ENCODE measurements around the gene NFATC1.

The NFATC1 gene

GRCh38 chr18:79534356-79534755, 138.6 kb downstream of the NFATC1 start:
- no peak for DNase-seq (ENCODE audit: low read depth in 2 of 2)

- DNase-seq (ENCODE audit: low read depth in 2 of 2): no peak
Measured at GRCh38 chr18:79537758-79538157, 142.0 kb downstream of the NFATC1 start.

- no peak for DNase-seq (ENCODE audit: low read depth in 2 of 2)
Measured at GRCh38 chr18:79538635-79539034, 142.9 kb downstream of the NFATC1 start.

GRCh38 chr18:79540161-79540903, 144.6 kb downstream of the NFATC1 start:
- no peak for DNase-seq (ENCODE audit: low read depth in 2 of 2)

- DNase-seq (ENCODE audit: low read depth in 2 of 2): no peak
Measured at GRCh38 chr18:79540904-79541282, 145.2 kb downstream of the NFATC1 start.

- DNase-seq (ENCODE audit: low read depth in 2 of 2): no peak
Measured at GRCh38 chr18:79542213-79542612, 146.5 kb downstream of the NFATC1 start.

- no peak for DNase-seq (ENCODE audit: low read depth in 2 of 2)
Measured at GRCh38 chr18:79542876-79543750, 147.4 kb downstream of the NFATC1 start.

GRCh38 chr18:79543861-79544385, 148.2 kb downstream of the NFATC1 start:
- no peak for DNase-seq (ENCODE audit: low read depth in 2 of 2)

- DNase-seq (ENCODE audit: low read depth in 2 of 2): no peak
Measured at GRCh38 chr18:79544386-79544963, 148.7 kb downstream of the NFATC1 start.

- no peak for DNase-seq (ENCODE audit: low read depth in 2 of 2)
Measured at GRCh38 chr18:79545255-79545654, 149.5 kb downstream of the NFATC1 start.

GRCh38 chr18:79545736-79546171, 150.0 kb downstream of the NFATC1 start:
- no peak for DNase-seq (ENCODE audit: low read depth in 2 of 2)

- no peak for DNase-seq (ENCODE audit: low read depth in 2 of 2)
Measured at GRCh38 chr18:79546781-79547272, 151.1 kb downstream of the NFATC1 start.

- no peak for DNase-seq (ENCODE audit: low read depth in 2 of 2)
Measured at GRCh38 chr18:79547413-79548076, 151.8 kb downstream of the NFATC1 start.

GRCh38 chr18:79548077-79548450, 152.3 kb downstream of the NFATC1 start:
- DNase-seq (ENCODE audit: low read depth in 2 of 2): no peak

- no peak for DNase-seq (ENCODE audit: low read depth in 2 of 2)
Measured at GRCh38 chr18:79548621-79548985, 152.9 kb downstream of the NFATC1 start.

GRCh38 chr18:79548986-79549637, 153.4 kb downstream of the NFATC1 start:
- no peak for DNase-seq (ENCODE audit: low read depth in 2 of 2)

GRCh38 chr18:79549638-79550000, 153.9 kb downstream of the NFATC1 start:
- no peak for DNase-seq (ENCODE audit: low read depth in 2 of 2)

GRCh38 chr18:79552140-79552631, 156.5 kb downstream of the NFATC1 start:
- no peak for DNase-seq (ENCODE audit: low read depth in 2 of 2)

- DNase-seq (ENCODE audit: low read depth in 2 of 2): no peak
Measured at GRCh38 chr18:79552696-79553095, 157.0 kb downstream of the NFATC1 start.

GRCh38 chr18:79553154-79553553, 157.4 kb downstream of the NFATC1 start:
- no peak for DNase-seq (ENCODE audit: low read depth in 2 of 2)

GRCh38 chr18:79553696-79554095, 158.0 kb downstream of the NFATC1 start:
- DNase-seq (ENCODE audit: low read depth in 2 of 2): no peak

Data from fibroblast of skin of left quadriceps (primary cell).